Epithelial cell of proximal tubule (primary cell): ENCODE data around the gene SLC16A3. TPM values are rescaled to one million over a fixed set of nuclear protein-coding genes. Genes with fewer than 3 reads are reported as not detected.

Experiments used
- DNase-seq: peaks from one replicate; pipeline ENCODE4 v3.0.0-alpha.2; 2011; ENCODE audit warnings: low read depth
- H3K4me3 ChIP-seq: 2 replicates; pipeline ENCODE4 v1.5.1; 2011; ENCODE audit warnings: low read depth, mild to moderate bottlenecking, low read length
- CTCF ChIP-seq: conservative IDR thresholded peaks from 2 replicates; pipeline ENCODE4 v1.5.1; 2012; ENCODE audit warnings: low read depth, mild to moderate bottlenecking, low read length
- total RNA-seq: library from RNA; depleted of rRNA; stranded (reverse); fragments of >200 nt; gene quantifications from 2 replicates; pipeline ENCODE4 v1.2.3, GENCODE V29; 2015

The SLC16A3 gene
- total RNA-seq, 1 donor from 2014 or later = 190 TPM

- TF ChIP-seq CTCF = no peak
- H3K4me3 ChIP-seq = no peak overlapping the region
- DNase-seq = no peak
These were observed 9.8 kb downstream of the SLC16A3 start for GRCh38 chr17:82238472-82239201.

GRCh38 chr17:82239401-82239925 lies 10.6 kb downstream of the SLC16A3 start:
- TF ChIP-seq CTCF = no peak
- H3K4me3 ChIP-seq = no peak overlapping the region
- DNase-seq = no peak

GRCh38 chr17:82239926-82240505 lies 11.2 kb downstream of the SLC16A3 start:
- DNase-seq = no peak
- no peak overlapping the region for H3K4me3 ChIP-seq
- no peak for TF ChIP-seq CTCF

- no peak overlapping the region for H3K4me3 ChIP-seq
- no peak for TF ChIP-seq CTCF
These were observed 11.8 kb downstream of the SLC16A3 start for GRCh38 chr17:82240506-82241182.

GRCh38 chr17:82241183-82241925 lies 12.5 kb downstream of the SLC16A3 start:
- TF ChIP-seq CTCF = no peak
- H3K4me3 ChIP-seq = no peak overlapping the region
- peak; percentile 35 for DNase-seq

More at GRCh38 chr17:82240506-82241182, 11.8 kb downstream of the SLC16A3 start:
- DNase-seq = no peak

GRCh38 chr17:82241926-82242697 lies 13.3 kb downstream of the SLC16A3 start:
- H3K4me3 ChIP-seq = no peak overlapping the region
- no peak for TF ChIP-seq CTCF
- no peak for DNase-seq
